ENCODE data around the gene TEAD4. TPM values are rescaled to one million over a fixed set of nuclear protein-coding genes. Genes with fewer than 3 reads are reported as not detected.

Gene TEAD4
- total RNA-seq, 4 donors from 2014 or later = 4.7 to 26.7 (median 25.0) TPM

DNA sequence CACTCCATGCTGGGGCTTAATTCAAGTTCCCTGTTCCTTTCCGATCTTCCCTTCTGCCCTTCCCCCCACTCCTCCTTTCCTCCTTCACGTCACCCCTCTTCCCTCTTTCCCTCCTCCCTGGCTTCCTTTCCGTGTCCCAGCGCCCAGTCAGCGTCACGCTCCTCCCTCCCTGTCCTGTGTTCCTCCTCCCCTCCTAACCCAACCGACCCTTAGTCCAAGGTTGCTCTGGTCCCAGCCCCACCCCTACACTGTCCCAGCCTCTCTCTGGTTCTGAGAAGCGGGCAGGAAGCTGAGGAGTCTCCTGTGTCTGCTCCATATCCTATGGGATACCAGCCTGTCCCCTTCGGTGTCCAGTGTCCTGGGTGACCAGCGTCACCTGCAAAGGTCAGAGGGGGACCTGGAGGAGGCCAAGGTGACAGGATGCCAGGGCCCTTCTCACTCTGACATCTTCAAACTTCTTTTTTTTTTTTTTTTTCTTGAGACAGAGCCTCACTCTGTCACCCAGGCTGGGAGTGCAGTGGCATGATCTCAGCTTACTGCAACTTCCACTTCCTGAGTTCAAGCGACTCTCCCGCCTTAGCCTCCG, 61.7 kb downstream of the TEAD4 start:
- Histone ChIP-seq H3K4me1 (no peaks in the 10 kb centered on the region), H3K9me3 (no peaks in the 10 kb centered on the region), H3K36me3 (peaks cover 0 to 55% of the 10 kb centered on the region in 2 donors), H3K27me3 (no peaks in the 10 kb centered on the region), H3K27ac (no peak overlapping the region), H3K4me3 (no peak overlapping the region)
- no peak for TF ChIP-seq POLR2A (IDR thresholded peaks at IDR 0.05)
- no peak for TF ChIP-seq POLR2AphosphoS5 (IDR thresholded peaks at IDR 0.05)
- TF ChIP-seq EP300 (IDR thresholded peaks at IDR 0.05) = no peak
- TF ChIP-seq, protein P1, sequence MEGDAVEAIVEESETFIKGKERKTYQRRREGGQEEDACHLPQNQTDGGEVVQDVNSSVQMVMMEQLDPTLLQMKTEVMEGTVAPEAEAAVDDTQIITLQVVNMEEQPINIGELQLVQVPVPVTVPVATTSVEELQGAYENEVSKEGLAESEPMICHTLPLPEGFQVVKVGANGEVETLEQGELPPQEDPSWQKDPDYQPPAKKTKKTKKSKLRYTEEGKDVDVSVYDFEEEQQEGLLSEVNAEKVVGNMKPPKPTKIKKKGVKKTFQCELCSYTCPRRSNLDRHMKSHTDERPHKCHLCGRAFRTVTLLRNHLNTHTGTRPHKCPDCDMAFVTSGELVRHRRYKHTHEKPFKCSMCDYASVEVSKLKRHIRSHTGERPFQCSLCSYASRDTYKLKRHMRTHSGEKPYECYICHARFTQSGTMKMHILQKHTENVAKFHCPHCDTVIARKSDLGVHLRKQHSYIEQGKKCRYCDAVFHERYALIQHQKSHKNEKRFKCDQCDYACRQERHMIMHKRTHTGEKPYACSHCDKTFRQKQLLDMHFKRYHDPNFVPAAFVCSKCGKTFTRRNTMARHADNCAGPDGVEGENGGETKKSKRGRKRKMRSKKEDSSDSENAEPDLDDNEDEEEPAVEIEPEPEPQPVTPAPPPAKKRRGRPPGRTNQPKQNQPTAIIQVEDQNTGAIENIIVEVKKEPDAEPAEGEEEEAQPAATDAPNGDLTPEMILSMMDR (IDR thresholded peaks at IDR 0.05) = no peak
- WGBS, 2 donors (ENCODE audit: low coverage in 1 of 2) = 87 to 92% methylated on average over 4 to 11 of the region's 13 CpGs
- ATAC-seq = no peak

DNA sequence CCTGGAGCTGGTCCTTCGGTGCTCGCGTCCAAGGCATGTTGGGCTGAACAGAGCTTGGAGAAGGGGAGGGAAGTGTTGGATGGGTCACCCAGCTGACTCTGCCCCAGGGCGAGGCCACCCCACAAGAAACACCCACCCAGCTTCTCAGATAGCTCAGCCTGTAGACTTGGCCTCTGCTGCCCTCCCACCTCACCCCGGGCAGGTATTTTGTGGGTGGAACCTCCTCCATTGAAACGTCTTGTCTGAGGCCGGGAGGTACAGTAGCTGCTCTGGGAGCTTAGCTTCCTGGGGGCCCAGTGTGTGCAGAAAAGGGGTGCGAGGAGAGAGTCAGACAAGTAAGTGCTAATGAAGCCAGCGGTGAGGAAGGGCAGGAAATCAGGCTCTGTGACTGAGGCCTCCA, 63.2 kb downstream of the TEAD4 start:
- Histone ChIP-seq H3K36me3 (peaks cover 0 to 52% of the 10 kb centered on the region in 2 donors), H3K4me1 (no peaks in the 10 kb centered on the region)
- no peak for ATAC-seq

DNA sequence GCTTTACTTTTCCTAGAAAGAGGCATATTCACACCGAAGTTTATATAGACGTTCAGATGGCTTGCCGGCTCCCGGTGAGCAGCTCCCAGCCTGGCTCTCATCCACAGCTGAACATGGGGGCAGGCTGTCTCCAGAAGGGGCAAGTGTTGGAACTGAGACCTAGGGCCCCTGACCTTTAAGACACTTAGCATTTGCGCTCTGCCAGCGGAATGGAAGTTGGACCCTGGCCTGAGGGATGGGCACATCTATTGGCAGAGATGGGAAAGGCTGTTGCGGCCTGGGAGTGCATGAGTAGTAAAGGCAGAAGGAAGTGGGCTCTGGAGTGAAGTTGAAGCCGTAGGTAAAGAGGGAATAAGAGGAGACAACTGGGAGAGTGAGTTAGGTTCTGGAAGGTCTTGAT, 63.8 kb downstream of the TEAD4 start:
- Histone ChIP-seq H3K27me3 (no peaks in the 10 kb centered on the region), H3K4me1 (no peaks in the 10 kb centered on the region), H3K4me3 (no peak overlapping the region), H3K36me3 (peaks cover 0 to 47% of the 10 kb centered on the region in 2 donors), H3K27ac (no peak overlapping the region), H3K9me3 (no peaks in the 10 kb centered on the region)
- WGBS, 2 donors (ENCODE audit: low coverage in 1 of 2) = 60 to 83% methylated on average over 1 to 7 of the region's 8 CpGs
- no peak for ATAC-seq
- TF ChIP-seq POLR2AphosphoS5 (IDR thresholded peaks at IDR 0.05) (no peak), EP300 (IDR thresholded peaks at IDR 0.05) (no peak), POLR2A (IDR thresholded peaks at IDR 0.05) (no peak)
- TF ChIP-seq, protein P1 (IDR thresholded peaks at IDR 0.05) = no peak

More for the DNA sequence above, 63.2 kb downstream of the TEAD4 start:
- Histone ChIP-seq H3K27ac (no peak overlapping the region), H3K9me3 (no peaks in the 10 kb centered on the region), H3K27me3 (no peaks in the 10 kb centered on the region), H3K4me3 (no peak overlapping the region)
- TF ChIP-seq EP300 (IDR thresholded peaks at IDR 0.05) (no peak), POLR2AphosphoS5 (IDR thresholded peaks at IDR 0.05) (no peak), POLR2A (IDR thresholded peaks at IDR 0.05) (no peak)
- TF ChIP-seq, protein P1 (IDR thresholded peaks at IDR 0.05) = no peak
- 91 to 93% methylated on average over 2 to 3 of the region's 9 CpGs for WGBS, 2 donors (ENCODE audit: low coverage in 1 of 2)

DNA sequence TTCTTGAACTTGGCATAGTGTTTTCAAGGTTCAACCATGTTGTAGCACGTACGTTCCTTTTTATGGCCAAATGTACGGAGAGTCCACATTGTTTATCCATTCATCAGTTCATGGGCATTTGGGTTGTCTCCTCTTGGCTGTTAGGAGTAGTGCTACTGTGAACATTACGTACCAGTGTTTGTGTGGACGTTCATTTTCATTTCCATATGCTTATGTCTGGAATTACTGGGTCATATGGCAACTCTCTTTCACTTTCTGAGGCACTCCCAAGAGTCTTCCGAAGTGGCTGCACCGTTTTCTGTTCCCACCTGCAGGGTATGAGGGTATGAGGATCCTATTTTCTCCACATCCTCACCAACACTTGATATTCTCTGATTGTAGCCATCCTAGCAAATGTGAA, 68.9 kb downstream of the TEAD4 start:
- WGBS, 2 donors (ENCODE audit: low coverage in 1 of 2) = 72 to 81% methylated on average over 4 to 7 of the region's 7 CpGs

More for the DNA sequence above, 68.9 kb downstream of the TEAD4 start:
- no peaks in the 10 kb centered on the region for H3K9me3 ChIP-seq
- no peak overlapping the region for H3K27ac ChIP-seq
- TF ChIP-seq POLR2AphosphoS5 (IDR thresholded peaks at IDR 0.05) = no peak
- TF ChIP-seq, protein P1 (IDR thresholded peaks at IDR 0.05) = no peak
- no peak for TF ChIP-seq POLR2A (IDR thresholded peaks at IDR 0.05)
- ATAC-seq = no peak
- H3K4me1 ChIP-seq = no peaks in the 10 kb centered on the region
- peaks cover 0 to 11% of the 10 kb centered on the region in 2 donors for H3K36me3 ChIP-seq
- no peak overlapping the region for H3K4me3 ChIP-seq
- no peaks in the 10 kb centered on the region for H3K27me3 ChIP-seq
